ENCODE measurements around the gene CTIF. TPM values are rescaled to one million over a fixed set of nuclear protein-coding genes. Genes with fewer than 3 reads are reported as not detected.
A peak's percentile ranks its signal among the peaks of the same experiment; 100 is the strongest.

Gene CTIF
- polyA plus RNA-seq, 1 of the 3 experiments (the other 2 are of a cell fraction): 47.2 TPM

DNA sequence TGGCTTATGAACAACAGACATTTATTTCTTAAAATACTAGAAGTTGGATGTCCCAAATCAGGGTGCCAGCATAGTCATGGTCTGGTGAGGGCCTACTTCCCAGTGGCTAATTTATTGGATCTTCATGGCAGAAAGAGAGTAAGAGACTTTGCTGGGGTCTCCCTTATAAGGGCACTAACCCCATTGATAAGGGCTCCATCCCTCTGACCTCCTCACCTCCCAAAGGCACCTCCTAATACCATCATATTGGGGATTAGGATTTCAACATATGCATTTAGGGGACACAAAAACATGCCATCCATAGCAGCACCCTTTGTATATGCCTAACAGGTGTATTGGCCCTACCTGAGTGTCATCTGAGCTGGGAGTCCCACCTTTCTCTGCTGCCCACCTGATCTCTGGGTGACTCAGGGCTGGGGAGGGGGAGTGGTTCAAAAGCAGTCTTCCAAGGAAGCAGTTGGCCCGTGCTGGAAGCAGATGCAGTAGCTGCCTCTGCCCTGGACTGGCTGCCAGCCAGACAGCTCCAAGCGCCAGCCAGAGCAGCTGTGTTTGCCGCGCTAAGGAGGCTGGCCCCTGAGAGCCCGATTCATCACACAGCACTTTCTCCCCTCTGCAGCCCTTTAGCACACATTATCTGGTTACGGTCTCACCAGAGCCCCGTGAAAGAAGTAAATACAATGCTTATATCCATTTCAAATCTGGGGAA lies 327.4 kb downstream of the CTIF start:
- Histone ChIP-seq H3F3A (replicated peaks; ENCODE audit: insufficient read depth) (peaks cover 4% of the 10 kb centered on the region), H3K27me3 (ENCODE audit: insufficient read depth) (no peaks in the 10 kb centered on the region), H3K9ac (no peak overlapping the region), H3K4me1 (ENCODE audit: control insufficient read depth in 1 of 2, insufficient read depth in 2 of 2, low read depth in 1 of 2, low read length in 1 of 2) (peaks cover 0 to 18% of the 10 kb centered on the region in 2 experiments; a peak in 1 of 4 replicates), H3K4me3 (ENCODE audit: low read depth in 2 of 2, low read length in 1 of 2) (no peak overlapping the region), H4K20me1 (ENCODE audit: insufficient read depth) (no peaks in the 10 kb centered on the region), H3K27ac (ENCODE audit: low read depth in 2 of 2, low read length in 1 of 2) (peak overlapping the region in 1 of 2 experiments; percentile 77; a peak in 2 of 4 replicates), H3K36me3 (replicated peaks in 1 of 2; ENCODE audit: control insufficient read depth in 1 of 2, insufficient read depth in 2 of 2, low read length in 1 of 2) (peaks cover 7 to 11% of the 10 kb centered on the region in 2 experiments), H3K79me2 (ENCODE audit: insufficient read depth) (no peaks in the 10 kb centered on the region), H3K9me3 (no peaks in the 10 kb centered on the region), H3K4me2 (no peak overlapping the region), H3K9me2 (no peaks in the 10 kb centered on the region), H2AFZ (ENCODE audit: low read depth) (no peak overlapping the region)
- ChIA-PET CTCF (interaction anchor here (1.0 kb wide), 1 partner anchor 390 kb away, joined by 3 read pairs; no protein-coding TSS in a partner anchor), POLR2A (interaction anchor here (0.6 kb wide), 1 partner anchor 125 kb away, joined by 5 read pairs; no protein-coding TSS in a partner anchor)
- WGBS (ENCODE audit: low lambda C conversion rate): 35% methylated on average over 3 of the region's 7 CpGs
- DNase-seq: peak; percentile 90
- TF ChIP-seq SMC3 (IDR thresholded peaks at IDR 0.05; ENCODE audit: low read depth, low read length) (no peak; the same call in 1 of the 2 replicates), NFIC (IDR thresholded peaks at IDR 0.05; ENCODE audit: borderline replicate concordance) (peak; percentile 77), CHD2 (IDR thresholded peaks at IDR 0.05; ENCODE audit: low read length, partially characterized antibody) (peak; percentile 51), EZH2phosphoT487 (IDR thresholded peaks at IDR 0.05; ENCODE audit: borderline replicate concordance, low read depth) (no peak), FOXM1 (IDR thresholded peaks at IDR 0.05; ENCODE audit: low read depth) (no peak), JUND (IDR thresholded peaks at IDR 0.05) (no peak), TEAD4 (IDR thresholded peaks at IDR 0.05; ENCODE audit: borderline replicate concordance, insufficient read depth) (no peak), GATA2 (CRISPR knock-in tag; IDR thresholded peaks at IDR 0.05) (no peak; the same call in 1 of the 2 replicates), TAF1 (IDR thresholded peaks at IDR 0.05; ENCODE audit: borderline replicate concordance, low read depth, low read length) (no peak), NRF1 (IDR thresholded peaks at IDR 0.05; ENCODE audit: low read depth, low read length) (no peak), RCOR1 (IDR thresholded peaks at IDR 0.05; ENCODE audit: low read length) (peak; percentile 52; the same call in 1 of the 2 replicates), YY1 (IDR thresholded peaks at IDR 0.05; ENCODE audit: low read depth) (no peak), GABPA (IDR thresholded peaks at IDR 0.05; ENCODE audit: low read depth) (no peak), RFX5 (IDR thresholded peaks at IDR 0.05; ENCODE audit: low read length) (no peak), FOXJ3 (CRISPR knock-in tag; IDR thresholded peaks at IDR 0.05) (no peak), RXRA (IDR thresholded peaks at IDR 0.05; ENCODE audit: borderline replicate concordance, low read depth) (0 out of 2 replicates have a peak, but pooled peaks have one; percentile 21), RAD21 (IDR thresholded peaks at IDR 0.05; ENCODE audit: low read length) (peak; percentile 31; the same call in 1 of the 2 replicates)
- TF ChIP-seq, protein P1, sequence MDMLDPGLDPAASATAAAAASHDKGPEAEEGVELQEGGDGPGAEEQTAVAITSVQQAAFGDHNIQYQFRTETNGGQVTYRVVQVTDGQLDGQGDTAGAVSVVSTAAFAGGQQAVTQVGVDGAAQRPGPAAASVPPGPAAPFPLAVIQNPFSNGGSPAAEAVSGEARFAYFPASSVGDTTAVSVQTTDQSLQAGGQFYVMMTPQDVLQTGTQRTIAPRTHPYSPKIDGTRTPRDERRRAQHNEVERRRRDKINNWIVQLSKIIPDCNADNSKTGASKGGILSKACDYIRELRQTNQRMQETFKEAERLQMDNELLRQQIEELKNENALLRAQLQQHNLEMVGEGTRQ (IDR thresholded peaks at IDR 0.05; ENCODE audit: borderline replicate concordance, low read depth, low read length): no peak
- TF ChIP-seq, protein P2, sequence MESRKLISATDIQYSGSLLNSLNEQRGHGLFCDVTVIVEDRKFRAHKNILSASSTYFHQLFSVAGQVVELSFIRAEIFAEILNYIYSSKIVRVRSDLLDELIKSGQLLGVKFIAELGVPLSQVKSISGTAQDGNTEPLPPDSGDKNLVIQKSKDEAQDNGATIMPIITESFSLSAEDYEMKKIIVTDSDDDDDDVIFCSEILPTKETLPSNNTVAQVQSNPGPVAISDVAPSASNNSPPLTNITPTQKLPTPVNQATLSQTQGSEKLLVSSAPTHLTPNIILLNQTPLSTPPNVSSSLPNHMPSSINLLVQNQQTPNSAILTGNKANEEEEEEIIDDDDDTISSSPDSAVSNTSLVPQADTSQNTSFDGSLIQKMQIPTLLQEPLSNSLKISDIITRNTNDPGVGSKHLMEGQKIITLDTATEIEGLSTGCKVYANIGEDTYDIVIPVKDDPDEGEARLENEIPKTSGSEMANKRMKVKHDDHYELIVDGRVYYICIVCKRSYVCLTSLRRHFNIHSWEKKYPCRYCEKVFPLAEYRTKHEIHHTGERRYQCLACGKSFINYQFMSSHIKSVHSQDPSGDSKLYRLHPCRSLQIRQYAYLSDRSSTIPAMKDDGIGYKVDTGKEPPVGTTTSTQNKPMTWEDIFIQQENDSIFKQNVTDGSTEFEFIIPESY (IDR thresholded peaks at IDR 0.05; ENCODE audit: borderline replicate concordance, low read depth): no peak
- TF ChIP-seq, protein P3, sequence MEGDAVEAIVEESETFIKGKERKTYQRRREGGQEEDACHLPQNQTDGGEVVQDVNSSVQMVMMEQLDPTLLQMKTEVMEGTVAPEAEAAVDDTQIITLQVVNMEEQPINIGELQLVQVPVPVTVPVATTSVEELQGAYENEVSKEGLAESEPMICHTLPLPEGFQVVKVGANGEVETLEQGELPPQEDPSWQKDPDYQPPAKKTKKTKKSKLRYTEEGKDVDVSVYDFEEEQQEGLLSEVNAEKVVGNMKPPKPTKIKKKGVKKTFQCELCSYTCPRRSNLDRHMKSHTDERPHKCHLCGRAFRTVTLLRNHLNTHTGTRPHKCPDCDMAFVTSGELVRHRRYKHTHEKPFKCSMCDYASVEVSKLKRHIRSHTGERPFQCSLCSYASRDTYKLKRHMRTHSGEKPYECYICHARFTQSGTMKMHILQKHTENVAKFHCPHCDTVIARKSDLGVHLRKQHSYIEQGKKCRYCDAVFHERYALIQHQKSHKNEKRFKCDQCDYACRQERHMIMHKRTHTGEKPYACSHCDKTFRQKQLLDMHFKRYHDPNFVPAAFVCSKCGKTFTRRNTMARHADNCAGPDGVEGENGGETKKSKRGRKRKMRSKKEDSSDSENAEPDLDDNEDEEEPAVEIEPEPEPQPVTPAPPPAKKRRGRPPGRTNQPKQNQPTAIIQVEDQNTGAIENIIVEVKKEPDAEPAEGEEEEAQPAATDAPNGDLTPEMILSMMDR (IDR thresholded peaks at IDR 0.05): no peak
- TF ChIP-seq, protein P4, sequence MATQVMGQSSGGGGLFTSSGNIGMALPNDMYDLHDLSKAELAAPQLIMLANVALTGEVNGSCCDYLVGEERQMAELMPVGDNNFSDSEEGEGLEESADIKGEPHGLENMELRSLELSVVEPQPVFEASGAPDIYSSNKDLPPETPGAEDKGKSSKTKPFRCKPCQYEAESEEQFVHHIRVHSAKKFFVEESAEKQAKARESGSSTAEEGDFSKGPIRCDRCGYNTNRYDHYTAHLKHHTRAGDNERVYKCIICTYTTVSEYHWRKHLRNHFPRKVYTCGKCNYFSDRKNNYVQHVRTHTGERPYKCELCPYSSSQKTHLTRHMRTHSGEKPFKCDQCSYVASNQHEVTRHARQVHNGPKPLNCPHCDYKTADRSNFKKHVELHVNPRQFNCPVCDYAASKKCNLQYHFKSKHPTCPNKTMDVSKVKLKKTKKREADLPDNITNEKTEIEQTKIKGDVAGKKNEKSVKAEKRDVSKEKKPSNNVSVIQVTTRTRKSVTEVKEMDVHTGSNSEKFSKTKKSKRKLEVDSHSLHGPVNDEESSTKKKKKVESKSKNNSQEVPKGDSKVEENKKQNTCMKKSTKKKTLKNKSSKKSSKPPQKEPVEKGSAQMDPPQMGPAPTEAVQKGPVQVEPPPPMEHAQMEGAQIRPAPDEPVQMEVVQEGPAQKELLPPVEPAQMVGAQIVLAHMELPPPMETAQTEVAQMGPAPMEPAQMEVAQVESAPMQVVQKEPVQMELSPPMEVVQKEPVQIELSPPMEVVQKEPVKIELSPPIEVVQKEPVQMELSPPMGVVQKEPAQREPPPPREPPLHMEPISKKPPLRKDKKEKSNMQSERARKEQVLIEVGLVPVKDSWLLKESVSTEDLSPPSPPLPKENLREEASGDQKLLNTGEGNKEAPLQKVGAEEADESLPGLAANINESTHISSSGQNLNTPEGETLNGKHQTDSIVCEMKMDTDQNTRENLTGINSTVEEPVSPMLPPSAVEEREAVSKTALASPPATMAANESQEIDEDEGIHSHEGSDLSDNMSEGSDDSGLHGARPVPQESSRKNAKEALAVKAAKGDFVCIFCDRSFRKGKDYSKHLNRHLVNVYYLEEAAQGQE (IDR thresholded peaks at IDR 0.05; ENCODE audit: low read depth, low read length): no peak
- TF ChIP-seq, protein P5, sequence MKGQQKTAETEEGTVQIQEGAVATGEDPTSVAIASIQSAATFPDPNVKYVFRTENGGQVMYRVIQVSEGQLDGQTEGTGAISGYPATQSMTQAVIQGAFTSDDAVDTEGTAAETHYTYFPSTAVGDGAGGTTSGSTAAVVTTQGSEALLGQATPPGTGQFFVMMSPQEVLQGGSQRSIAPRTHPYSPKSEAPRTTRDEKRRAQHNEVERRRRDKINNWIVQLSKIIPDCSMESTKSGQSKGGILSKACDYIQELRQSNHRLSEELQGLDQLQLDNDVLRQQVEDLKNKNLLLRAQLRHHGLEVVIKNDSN (IDR thresholded peaks at IDR 0.05; ENCODE audit: borderline replicate concordance, low read depth): no peak

Data from SK-N-SH (cell line).